HG03108 (cell line): Measurements from ENCODE around the gene MRGPRG.

Experiments used
- ATAC-seq: cut with Tn5 transposase; IDR thresholded peaks from one replicate; pipeline ENCODE4 v1.9.1; 2021; ENCODE audit warnings: moderate library complexity; ENCODE audit not compliant: unreplicated experiment

The MRGPRG gene

GRCh38 chr11:3225826-3226750, 7.5 kb upstream of the MRGPRG start:
- ATAC-seq = no peak

- ATAC-seq = no peak
Observed at GRCh38 chr11:3225159-3225758, 6.6 kb upstream of the MRGPRG start.

- no peak for ATAC-seq
Observed at GRCh38 chr11:3224401-3225057, 5.9 kb upstream of the MRGPRG start.

- ATAC-seq = no peak
Observed at GRCh38 chr11:3223932-3224381, 5.3 kb upstream of the MRGPRG start.

GRCh38 chr11:3222941-3223915, 4.6 kb upstream of the MRGPRG start:
- ATAC-seq = no peak

GRCh38 chr11:3222003-3222855, 3.6 kb upstream of the MRGPRG start:
- ATAC-seq = no peak

- ATAC-seq = no peak
Observed at GRCh38 chr11:3221408-3222002, 2.9 kb upstream of the MRGPRG start.

GRCh38 chr11:3220521-3221407, 2.2 kb upstream of the MRGPRG start:
- no peak for ATAC-seq

GRCh38 chr11:3220101-3220500, 1.5 kb upstream of the MRGPRG start:
- ATAC-seq = no peak

GRCh38 chr11:3219281-3219892, 774 bp upstream of the MRGPRG start:
- no peak for ATAC-seq

- no peak for ATAC-seq
Observed at GRCh38 chr11:3217818-3218482, 663 bp downstream of the MRGPRG start.

GRCh38 chr11:3216027-3216525, 2.5 kb downstream of the MRGPRG start:
- ATAC-seq = no peak

- ATAC-seq = no peak
Observed at GRCh38 chr11:3215346-3216026, 3.1 kb downstream of the MRGPRG start.

- no peak for ATAC-seq
Observed at GRCh38 chr11:3214420-3214699, 4.3 kb downstream of the MRGPRG start.

- no peak for ATAC-seq
Observed at GRCh38 chr11:3213659-3214419, 4.8 kb downstream of the MRGPRG start.

GRCh38 chr11:3208272-3208671, 10.3 kb downstream of the MRGPRG start:
- ATAC-seq = no peak
